Heart left ventricle (tissue), 13 donors: Measurements from ENCODE around the gene HDLBP.

ENCODE experiments used
- POLR2A ChIP-seq, 2 donors: fragments of 450-650 bp; IDR thresholded peaks; one replicate each; pipeline ENCODE4 v1.6.1; 2017; ENCODE audit warnings: antibody characterized with exemption in 2 of 2, mild to moderate bottlenecking in 2 of 2, moderate library complexity in 2 of 2
- TF ChIP-seq, protein P1 (sequence below), 12 donors: fragments of 200-600 bp; sonication (generic) in 4 of 12; IDR thresholded peaks; one replicate each; pipeline versions ENCODE4 v1.5.0 to v1.8.0; 2018 to 2022; ENCODE audit warnings: antibody characterized with exemption in 12 of 12, mild to moderate bottlenecking in 5 of 12
- donor health status: ischemic (EF 13 %, LVEDD 7.1; RV severe dilation, severe dysfunction).
- donor health status: DM: no; HTN: yes; CAD: no.
- donor health status: DM: no; HTN: no; CAD: no.
- donor health status: ischemic (EF 25% LVEDD 6.9; RV normal size, moderate dysfunction).
- donor health status: ischemic (EF 25% LVEDD 5.7; RV mildly dilated, moderate dysfunction).
- donor health status: ischemic (EF 35%, LVEDD 5.7; RV mildly dilated, moderate dysfunction).
- donor health status: nonischemic (EF 11% LVEDD 7.7; RV severe dilation, severe dysfunction).
- donor health status: DM: yes; HTN: yes; CAD: no.
- donor health status: PGD.
- donor health status: ischemic (EF 29% LVEDD 5.4; RV normal size, mild dysfunction).
- donor health status: nonischemic (EF 23%, LVEDD 6.1; RV moderate dilation, normal function).

DNA sequence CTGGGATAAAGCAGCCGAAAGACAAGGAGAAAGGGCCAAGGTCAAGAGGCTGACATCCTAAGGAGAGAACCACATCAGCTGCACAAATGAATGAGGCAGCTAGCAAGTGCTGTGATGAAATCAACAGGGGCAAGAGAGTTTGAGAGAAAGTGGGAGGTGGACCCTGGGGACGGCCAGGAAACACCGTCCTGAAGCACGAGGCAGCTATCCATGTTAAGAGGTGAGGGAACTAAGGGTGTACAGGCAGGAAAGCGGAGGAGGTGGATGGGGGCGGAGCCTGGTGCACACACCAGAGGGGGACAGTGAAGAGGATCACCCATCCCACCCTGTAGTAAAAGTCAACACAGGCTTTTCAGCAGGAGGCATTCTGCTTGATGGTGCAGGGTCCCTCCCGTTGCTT is 52.4 kb downstream of the HDLBP start:
- TF ChIP-seq, protein P1, sequence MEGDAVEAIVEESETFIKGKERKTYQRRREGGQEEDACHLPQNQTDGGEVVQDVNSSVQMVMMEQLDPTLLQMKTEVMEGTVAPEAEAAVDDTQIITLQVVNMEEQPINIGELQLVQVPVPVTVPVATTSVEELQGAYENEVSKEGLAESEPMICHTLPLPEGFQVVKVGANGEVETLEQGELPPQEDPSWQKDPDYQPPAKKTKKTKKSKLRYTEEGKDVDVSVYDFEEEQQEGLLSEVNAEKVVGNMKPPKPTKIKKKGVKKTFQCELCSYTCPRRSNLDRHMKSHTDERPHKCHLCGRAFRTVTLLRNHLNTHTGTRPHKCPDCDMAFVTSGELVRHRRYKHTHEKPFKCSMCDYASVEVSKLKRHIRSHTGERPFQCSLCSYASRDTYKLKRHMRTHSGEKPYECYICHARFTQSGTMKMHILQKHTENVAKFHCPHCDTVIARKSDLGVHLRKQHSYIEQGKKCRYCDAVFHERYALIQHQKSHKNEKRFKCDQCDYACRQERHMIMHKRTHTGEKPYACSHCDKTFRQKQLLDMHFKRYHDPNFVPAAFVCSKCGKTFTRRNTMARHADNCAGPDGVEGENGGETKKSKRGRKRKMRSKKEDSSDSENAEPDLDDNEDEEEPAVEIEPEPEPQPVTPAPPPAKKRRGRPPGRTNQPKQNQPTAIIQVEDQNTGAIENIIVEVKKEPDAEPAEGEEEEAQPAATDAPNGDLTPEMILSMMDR (IDR thresholded peaks at IDR 0.05) = no peak
- no peak for TF ChIP-seq POLR2A (IDR thresholded peaks at IDR 0.05)
